ENCODE measurements around the gene ARID1A. TPM values are rescaled to one million over a fixed set of nuclear protein-coding genes. Genes with fewer than 3 reads are reported as not detected.

Gene ARID1A
- total and polyA plus RNA-seq, 9 of the 15 experiments (the other 6 are each of a cell fraction or from before 2014, with no cell fraction given), result 8.3 to 88.3 (median 22.5) TPM

- TF ChIP-seq PRDM10 (IDR thresholded peaks at IDR 0.05; ENCODE audit: partially characterized antibody) (peak; percentile 81), EP300 (IDR thresholded peaks at IDR 0.05; ENCODE audit: low read length) (peak; percentile 72), HBP1 (CRISPR knock-in tag; IDR thresholded peaks at IDR 0.05) (peak; percentile 98), BDP1 (IDR thresholded peaks at IDR 0.05; ENCODE audit: insufficient read depth, insufficient read length) (no peak), ZNF274 (IDR thresholded peaks at IDR 0.05; ENCODE audit: borderline replicate concordance, low read depth, low read length) (no peak), ZBTB26 (CRISPR knock-in tag; IDR thresholded peaks at IDR 0.05) (0 out of 2 replicates have a peak, but pooled peaks have one; percentile 59), NR4A1 (CRISPR knock-in tag; IDR thresholded peaks at IDR 0.05) (no peak), NR4A1 (tag; IDR thresholded peaks at IDR 0.05) (no peak), FOXP4 (CRISPR knock-in tag; IDR thresholded peaks at IDR 0.05; ENCODE audit: borderline replicate concordance) (peak; percentile 92; the same call in 1 of the 2 replicates), CBFA2T2 (conservative IDR thresholded peaks at IDR 0.05) (0 out of 2 replicates have a peak, but pooled peaks have one; percentile 9), ZNF584 (CRISPR knock-in tag; IDR thresholded peaks at IDR 0.05; ENCODE audit: low read depth) (peak; percentile 66), POLR2AphosphoS2 (IDR thresholded peaks at IDR 0.05; ENCODE audit: low read length) (no peak; the same call in 1 of the 2 replicates), ZNF76 (CRISPR knock-in tag; IDR thresholded peaks at IDR 0.05; ENCODE audit: borderline replicate concordance) (0 out of 2 replicates have a peak, but pooled peaks have one; percentile 30)
These were observed 76.0 kb downstream of the ARID1A start (continued) for GRCh38 chr1:26771643-26772321.

All from K562 (cell line).